Right cardiac atrium (tissue), 5 donors: Measurements from ENCODE around the gene RTN4RL1. TPM values are rescaled to one million over a fixed set of nuclear protein-coding genes. Genes with fewer than 3 reads are reported as not detected.
A peak's percentile ranks its signal among the peaks of the same experiment; 100 is the strongest.

ENCODE experiments used
- ATAC-seq, 2 donors: fragments of 200-7000 bp; cut with Tn5 transposase; one replicate each; pipeline versions ENCODE4 v1.8.0 to v1.9.1; 2020; ENCODE audit warnings: moderate library complexity in 2 of 2, mild to moderate bottlenecking in 1 of 2
- DNase-seq, 3 donors: peaks; one replicate each; pipeline ENCODE4 v3.0.0-alpha.2; 2020
- H3K27ac ChIP-seq: one replicate; pipeline ENCODE4 v1.5.1; 2013; ENCODE audit warnings: mild to moderate bottlenecking, low read length, control low read depth, moderate library complexity
- H3K27me3 ChIP-seq: one replicate; pipeline ENCODE4 v1.6.1; 2013; ENCODE audit not compliant: control insufficient read depth, insufficient read depth
- H3K4me1 ChIP-seq: one replicate; pipeline ENCODE4 v1.6.1; 2013; ENCODE audit warnings: low read length; ENCODE audit not compliant: control insufficient read depth, insufficient read depth
- H3K4me3 ChIP-seq: one replicate; pipeline ENCODE4 v1.5.1; 2013; ENCODE audit warnings: low read length, control low read depth
- H3K9me3 ChIP-seq: one replicate; pipeline ENCODE4 v1.6.1; 2013; ENCODE audit warnings: low read length; ENCODE audit not compliant: control insufficient read depth
- WGBS: extraction: QIAGEN DNeasy Blood & Tissue Kit; methylation state at CpG from one replicate; pipeline ENCODE4 v1.1.7; 2013; 5-methylcytosine and 5-hydroxymethylcytosine counted together
- intact Hi-C, 4 donors: fragments of 100-400 bp; cut with DNase I; formaldehyde crosslinking; loops; one replicate each; pipeline versions ENCODE4 v1.11.0 to v1.14.0; 2022 to 2023
- polyA plus RNA-seq: library from polyadenylated mRNA; stranded (reverse); fragments of 200-250 nt; gene quantifications from one replicate; pipeline ENCODE4 v1.2.3, GENCODE V29; 2013
- total RNA-seq, 4 donors: library from RNA; stranded (reverse); fragmentation: NEBNext Ultra II Directional; extraction: Animal tissue kit (Norgen Biotek cat#: 25700); gene quantifications; one replicate each; pipeline ENCODE4 v1.2.1, GENCODE V29; 2021
- donor health status: healthy with polysubstance abuse.
- donor health status: DM: no; HTN: yes; CAD: no.
- donor health status: DM: no; HTN: no; CAD: no.
- donor health status: DM: no; HTN: yes; CAD: no; lungs with severe emphysema.
- donor health status: DM: yes; HTN: yes; CAD: no.

Gene RTN4RL1
- total and polyA plus RNA-seq, 5 donors = 3.9 to 5.7 (median 4.4) TPM

DNA sequence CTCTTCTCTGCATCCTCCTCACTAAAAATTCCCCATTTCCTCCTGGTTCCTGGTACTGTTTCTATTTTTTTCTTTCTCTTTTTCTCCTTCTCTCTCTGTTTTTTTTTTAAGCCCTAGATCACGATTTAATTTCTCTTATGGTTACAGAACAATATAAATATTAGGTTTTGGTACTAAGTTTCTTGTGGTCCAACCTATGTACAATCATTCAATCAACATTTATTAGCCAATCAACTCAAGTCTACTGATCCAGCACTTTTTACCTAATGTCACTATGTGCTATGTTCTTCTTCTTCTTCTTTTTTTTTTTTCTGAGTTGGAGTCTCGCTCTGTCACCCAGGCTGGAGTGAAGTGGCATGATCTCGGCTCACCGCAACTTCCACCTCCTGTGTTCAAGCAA, 12.6 kb downstream of the RTN4RL1 start:
- no peak for DNase-seq
- H3K4me3 ChIP-seq = no peak overlapping the region
- ATAC-seq = no peak
- no peaks in the 10 kb centered on the region for H3K9me3 ChIP-seq
- peaks cover 3% of the 10 kb centered on the region for H3K4me1 ChIP-seq
- H3K27ac ChIP-seq = no peak overlapping the region
- intact Hi-C loops = no loop called here
- no peaks in the 10 kb centered on the region for H3K27me3 ChIP-seq
- WGBS = 92% methylated on average over 4 of the region's 4 CpGs

DNA sequence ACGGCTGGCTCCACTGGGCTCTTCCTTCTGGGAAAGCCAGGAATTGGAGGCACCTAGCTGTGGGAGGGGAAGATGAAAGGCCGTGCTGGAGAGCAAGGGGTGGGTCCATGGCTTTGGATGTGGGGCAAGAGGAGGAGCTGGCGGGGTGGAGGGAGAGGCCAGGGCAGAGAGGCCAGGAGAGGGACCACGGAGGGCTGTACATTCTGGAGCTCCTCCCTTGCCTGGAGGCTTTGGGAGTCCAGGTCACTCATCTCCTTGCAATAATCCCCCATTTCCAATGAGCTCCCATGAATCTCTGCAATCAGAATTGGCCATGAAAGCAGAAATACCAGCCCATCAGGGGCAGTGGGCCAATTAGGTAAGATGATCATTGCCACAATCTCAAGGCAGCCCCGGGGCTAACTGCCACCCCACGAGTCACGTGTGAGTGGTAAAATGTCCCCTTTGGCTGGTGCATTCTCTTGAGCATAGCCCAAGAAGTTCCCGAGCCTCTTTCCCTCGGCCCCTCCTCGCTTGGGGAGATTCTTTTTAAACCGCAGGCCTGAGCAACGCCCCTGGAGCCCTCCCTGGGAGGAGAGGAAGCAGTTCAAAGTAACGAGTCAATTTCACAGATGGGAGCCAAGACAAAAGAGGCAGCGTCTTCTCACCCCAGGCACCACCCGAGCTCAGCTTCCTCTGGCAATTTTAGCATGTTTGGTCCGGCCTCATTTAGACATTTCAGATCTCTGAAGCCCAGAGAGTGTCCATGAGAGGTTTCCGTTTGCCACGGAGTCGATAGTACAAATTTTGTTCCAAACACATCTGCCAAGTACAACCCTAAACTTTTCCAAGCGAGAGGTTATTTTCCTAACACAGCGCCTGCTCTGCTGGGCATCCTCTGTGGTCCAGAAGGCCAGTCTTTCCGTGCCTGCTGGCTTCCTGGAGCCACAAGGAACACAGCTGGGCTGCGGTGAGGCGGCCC, 13.4 kb downstream of the RTN4RL1 start:
- WGBS = 35% methylated on average over 24 of the region's 24 CpGs
- intact Hi-C loops = no loop called here
- Histone ChIP-seq H3K27me3 (no peaks in the 10 kb centered on the region), H3K4me3 (no peak overlapping the region), H3K4me1 (peaks cover 3% of the 10 kb centered on the region), H3K9me3 (no peaks in the 10 kb centered on the region), H3K27ac (peak overlapping the region; percentile 31)
- DNase-seq (peak in 2 of 3 donors; percentile 48 to 72), ATAC-seq (peak; percentile 72 to 84)

GRCh38 chr17:2009737-2010136, 15.4 kb downstream of the RTN4RL1 start:
- ATAC-seq (no peak), DNase-seq (no peak)
- Histone ChIP-seq H3K4me1 (peaks cover 3% of the 10 kb centered on the region), H3K4me3 (no peak overlapping the region), H3K9me3 (no peaks in the 10 kb centered on the region), H3K27ac (no peak overlapping the region), H3K27me3 (no peaks in the 10 kb centered on the region)
- 93% methylated on average over 10 of the region's 10 CpGs for WGBS
- intact Hi-C loops = no loop called here

DNA sequence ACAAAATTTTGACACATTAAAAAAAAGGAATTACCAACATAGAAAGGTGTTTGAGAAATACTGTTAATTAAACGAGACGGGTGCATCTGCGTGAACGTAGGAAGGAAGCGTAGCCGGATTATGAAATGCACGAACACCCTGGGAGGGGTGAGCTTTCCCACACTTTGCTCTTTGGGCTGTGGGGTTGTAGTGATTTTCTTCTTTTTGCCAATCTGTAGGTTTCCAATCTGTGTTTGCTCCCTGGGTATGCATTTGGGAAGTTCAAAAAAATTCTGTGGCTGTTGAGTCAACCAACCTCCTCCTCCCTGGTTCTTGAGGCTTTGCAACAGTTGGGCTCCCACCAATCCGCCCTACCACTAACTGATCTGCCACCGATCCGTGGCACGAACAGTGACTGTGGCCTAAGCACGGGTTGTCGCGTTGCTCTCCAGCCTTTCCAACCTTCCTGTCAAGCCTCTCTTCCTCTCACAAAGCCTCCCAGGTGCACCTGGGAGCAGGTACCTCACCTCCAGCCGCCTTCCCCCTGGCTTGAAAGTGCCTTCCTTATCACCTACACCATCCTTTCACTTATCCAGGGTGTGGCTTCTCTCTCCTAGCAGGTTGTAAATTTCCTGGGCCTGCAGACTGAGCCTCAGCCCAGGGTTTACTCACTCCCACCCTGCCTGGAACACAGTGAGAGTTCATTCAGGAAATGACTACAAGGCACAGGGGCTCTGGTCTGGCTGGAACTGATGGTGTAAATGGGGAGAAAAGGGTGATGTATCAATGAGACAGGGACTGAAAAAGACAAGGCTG, 16.6 kb downstream of the RTN4RL1 start:
- intact Hi-C loops = no loop called here
- 80% methylated on average over 15 of the region's 15 CpGs for WGBS
- no peak for DNase-seq
- Histone ChIP-seq H3K4me3 (no peak overlapping the region), H3K27ac (no peak overlapping the region), H3K9me3 (no peaks in the 10 kb centered on the region), H3K27me3 (no peaks in the 10 kb centered on the region), H3K4me1 (peaks cover 3% of the 10 kb centered on the region)
- no peak for ATAC-seq

DNA sequence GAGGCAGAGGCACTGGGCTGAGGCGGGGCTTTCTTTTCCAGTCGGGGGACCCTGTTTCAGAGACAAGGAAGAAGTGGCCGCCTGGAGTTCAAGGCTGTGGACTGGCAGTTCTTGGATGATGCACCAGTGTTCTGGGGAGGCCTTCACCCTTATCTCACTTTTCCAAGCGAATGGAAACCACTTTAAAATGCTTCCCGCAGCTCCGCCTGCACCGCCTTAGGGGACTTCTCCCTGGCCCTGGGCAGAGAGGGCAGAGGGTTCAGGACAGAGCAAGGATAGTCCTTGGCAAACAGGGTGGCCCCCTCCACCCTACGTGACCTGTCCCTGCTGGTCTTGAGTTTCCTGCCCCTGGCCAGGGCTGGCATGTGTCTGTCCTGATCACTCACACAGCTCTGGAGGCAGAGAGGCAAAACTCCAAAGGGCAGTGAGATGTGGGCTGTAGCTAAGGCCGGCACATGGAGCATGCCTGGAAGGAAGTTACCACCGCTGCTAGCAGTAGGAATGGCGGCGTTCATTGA, 20.6 kb downstream of the RTN4RL1 start:
- no peaks in the 10 kb centered on the region for H3K9me3 ChIP-seq
- intact Hi-C loops = no loop called here
- H3K27ac ChIP-seq = no peak overlapping the region
- no peak overlapping the region for H3K4me3 ChIP-seq
- H3K27me3 ChIP-seq = no peaks in the 10 kb centered on the region
- ATAC-seq (peak; percentile 11 to 25), DNase-seq (no peak)
- WGBS = 66% methylated on average over 12 of the region's 12 CpGs
- peaks cover 6% of the 10 kb centered on the region for H3K4me1 ChIP-seq

DNA sequence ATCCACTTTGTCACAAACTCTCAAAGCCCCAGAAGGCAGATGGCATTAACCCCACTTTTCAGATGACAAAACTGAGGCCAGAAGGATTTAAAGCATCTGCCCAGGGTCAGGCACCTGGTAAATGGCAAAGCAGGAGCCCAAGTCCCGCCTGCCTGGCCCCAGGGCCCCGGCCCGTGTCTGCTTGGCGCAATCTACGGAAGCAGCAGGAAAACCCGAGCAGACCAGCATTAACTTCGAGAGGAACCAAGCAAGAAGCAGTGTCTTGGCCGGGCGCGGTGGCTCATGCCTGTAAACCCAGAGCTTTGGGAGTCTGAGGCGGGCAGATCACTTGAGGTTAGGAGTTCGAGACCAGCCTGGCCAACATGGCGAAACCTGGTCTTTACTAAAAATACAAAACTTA, 21.6 kb downstream of the RTN4RL1 start:
- Histone ChIP-seq H3K27me3 (no peaks in the 10 kb centered on the region), H3K4me3 (no peak overlapping the region), H3K4me1 (peaks cover 8% of the 10 kb centered on the region), H3K27ac (no peak overlapping the region), H3K9me3 (no peaks in the 10 kb centered on the region)
- intact Hi-C loops = no loop called here
- no peak for ATAC-seq
- DNase-seq = no peak
- WGBS = 91% methylated on average over 13 of the region's 13 CpGs

DNA sequence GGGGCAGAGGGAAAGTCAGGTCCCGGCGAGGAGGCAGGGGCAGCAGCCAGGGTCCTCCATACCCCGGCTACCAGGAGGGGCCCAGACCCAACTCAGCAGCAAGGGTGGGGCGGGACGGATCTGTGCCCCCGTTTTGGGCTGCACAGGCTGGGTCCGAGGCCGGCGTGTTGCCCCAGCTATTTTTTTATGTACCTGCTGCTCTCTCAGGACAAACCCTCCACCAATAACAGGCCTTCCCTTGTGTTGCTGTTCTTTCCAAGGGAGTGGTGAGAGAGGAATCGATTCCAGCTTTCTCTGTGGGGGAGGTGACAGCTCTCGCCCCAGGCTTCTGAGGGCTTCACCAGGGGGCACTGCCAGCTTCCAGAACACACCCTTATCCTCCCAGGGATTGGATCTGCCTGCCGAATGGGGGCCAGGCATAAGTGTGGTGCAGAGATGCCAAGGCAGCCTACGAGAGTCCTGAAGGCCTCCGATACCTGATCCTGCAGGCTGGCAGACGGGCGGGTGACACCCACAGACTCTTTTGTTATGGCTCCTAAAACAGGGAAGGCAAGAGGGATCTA, 22.3 kb downstream of the RTN4RL1 start:
- no peaks in the 10 kb centered on the region for H3K27me3 ChIP-seq
- H3K4me1 ChIP-seq = peaks cover 12% of the 10 kb centered on the region
- ATAC-seq (no peak), DNase-seq (no peak)
- no peak overlapping the region for H3K4me3 ChIP-seq
- no peaks in the 10 kb centered on the region for H3K9me3 ChIP-seq
- H3K27ac ChIP-seq = no peak overlapping the region
- 69% methylated on average over 16 of the region's 16 CpGs for WGBS
- intact Hi-C loops = no loop called here

DNA sequence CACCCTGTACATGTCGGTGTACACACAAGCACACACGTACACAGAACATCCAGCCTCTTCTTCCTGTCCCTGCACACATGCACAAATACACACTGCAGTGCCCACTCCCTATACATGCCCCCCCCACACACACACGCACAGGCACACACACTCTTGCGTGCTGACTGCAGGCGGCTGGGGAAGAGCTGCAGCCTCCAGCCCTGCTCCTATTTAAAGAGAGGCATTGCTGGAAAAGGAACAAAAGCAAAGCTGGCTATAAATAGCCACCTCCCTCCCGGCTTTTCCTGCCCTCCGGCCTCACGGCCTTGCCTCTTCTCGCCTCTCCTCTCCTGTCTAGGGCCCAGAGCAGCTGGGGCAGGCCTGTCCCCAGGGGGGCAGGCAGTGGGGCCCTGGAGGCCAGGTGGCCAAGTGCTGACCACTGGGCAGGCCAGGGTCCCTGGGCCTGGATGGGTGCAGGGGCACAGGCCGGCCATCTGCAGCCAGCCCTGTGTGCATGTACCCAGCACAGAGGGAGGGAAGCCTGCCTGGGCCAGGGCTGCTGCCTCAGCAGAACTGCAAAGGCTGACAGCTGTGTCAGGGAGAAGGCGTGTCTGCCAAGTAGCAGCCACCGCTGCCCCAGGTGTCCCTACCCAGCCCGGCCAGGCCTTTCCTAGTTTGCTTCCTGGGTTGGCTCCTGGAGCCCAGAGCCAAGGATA, 25.4 kb downstream of the RTN4RL1 start:
- intact Hi-C loops = no loop called here
- peak; percentile 38 to 81 (median 78) for DNase-seq
- peak overlapping the region; percentile 65 for H3K27ac ChIP-seq
- no peaks in the 10 kb centered on the region for H3K27me3 ChIP-seq
- WGBS = 24% methylated on average over 13 of the region's 13 CpGs
- no peak overlapping the region for H3K4me3 ChIP-seq
- H3K9me3 ChIP-seq = no peaks in the 10 kb centered on the region
- ATAC-seq = peak; percentile 74 to 78
- peaks cover 17% of the 10 kb centered on the region for H3K4me1 ChIP-seq

- DNase-seq (peak; percentile 31 to 78 (median 77)), ATAC-seq (peak; percentile 3 to 19)
- Histone ChIP-seq H3K27me3 (no peaks in the 10 kb centered on the region), H3K4me1 (peaks cover 17% of the 10 kb centered on the region), H3K27ac (no peak overlapping the region), H3K4me3 (peak overlapping the region; percentile 55), H3K9me3 (no peaks in the 10 kb centered on the region)
- intact Hi-C loops = no loop called here
- WGBS = 15% methylated on average over 92 of the region's 92 CpGs
Measured at GRCh38 chr17:1997927-1998742, 27.0 kb downstream of the RTN4RL1 start.
